ENCODE measurements around the gene ARFGEF2.

- no peak for TF ChIP-seq POLR2A (IDR thresholded peaks at IDR 0.05)
- TF ChIP-seq CTCF (IDR thresholded peaks at IDR 0.05), result no peak
These were observed 32.2 kb upstream of the ARFGEF2 start for GRCh38 chr20:48889140-48889790.
